SIG-M5 (cell line): ENCODE data around the gene NUP107.
A peak's percentile ranks its signal among the peaks of the same experiment; 100 is the strongest.

Experiments used
- DNase-seq: peaks from one replicate; lab custom pipeline; 2025; lab: John Stamatoyannopoulos, UW

NUP107 gene

GRCh38 chr12:68775121-68775630, 88.4 kb downstream of the NUP107 start:
- DNase-seq, result no peak

- DNase-seq, result no peak
Observed at GRCh38 chr12:68776976-68777610, 90.3 kb downstream of the NUP107 start.

- DNase-seq, result no peak
Observed at GRCh38 chr12:68779280-68779679, 92.5 kb downstream of the NUP107 start.

GRCh38 chr12:68780731-68781130, 94.0 kb downstream of the NUP107 start:
- no peak for DNase-seq

GRCh38 chr12:68781728-68782127, 95.0 kb downstream of the NUP107 start:
- no peak for DNase-seq

GRCh38 chr12:68784015-68784414, 97.2 kb downstream of the NUP107 start:
- peak; percentile 83 for DNase-seq

- DNase-seq, result no peak
Observed at GRCh38 chr12:68785358-68785757, 98.6 kb downstream of the NUP107 start.

GRCh38 chr12:68785823-68786222, 99.0 kb downstream of the NUP107 start:
- no peak for DNase-seq

- DNase-seq, result no peak
Observed at GRCh38 chr12:68786929-68787328, 100.2 kb downstream of the NUP107 start.

GRCh38 chr12:68788554-68789143, 101.9 kb downstream of the NUP107 start:
- no peak for DNase-seq

- DNase-seq, result no peak
Observed at GRCh38 chr12:68789144-68789878, 102.5 kb downstream of the NUP107 start.

- no peak for DNase-seq
Observed at GRCh38 chr12:68790081-68790951, 103.5 kb downstream of the NUP107 start.

- DNase-seq, result no peak
Observed at GRCh38 chr12:68790952-68791234, 104.1 kb downstream of the NUP107 start.

GRCh38 chr12:68791897-68792481, 105.2 kb downstream of the NUP107 start:
- no peak for DNase-seq

GRCh38 chr12:68792952-68793351, 106.2 kb downstream of the NUP107 start:
- DNase-seq, result no peak

- DNase-seq, result no peak
Observed at GRCh38 chr12:68793436-68793835, 106.7 kb downstream of the NUP107 start.

GRCh38 chr12:68793975-68794652, 107.3 kb downstream of the NUP107 start:
- no peak for DNase-seq

- no peak for DNase-seq
Observed at GRCh38 chr12:68794653-68795251, 108.0 kb downstream of the NUP107 start.
